ENCODE data around the gene SUPT20HL1. TPM values are rescaled to one million over a fixed set of nuclear protein-coding genes. Genes with fewer than 3 reads are reported as not detected.
A peak's percentile ranks its signal among the peaks of the same experiment; 100 is the strongest.
"Not testable (repeated sequence)": the region's sequence is repeated elsewhere in the genome, so short reads cannot be mapped to it uniquely, and the experiment has no call there.

The SUPT20HL1 gene
- total RNA-seq (2021) (not detected in 3 replicates), Bru-seq, nascent RNA (not detected)
- long read RNA-seq, experiment 1, result 0 reads
- long read RNA-seq, experiment 2, result 0 reads
- long read RNA-seq, experiment 3, result 0 reads

- DNase-seq (ENCODE audit: low spot score) (no peak), ATAC-seq (no peak)
- Mint-ChIP-seq H3K9me3 (no peaks in the 10 kb centered on the region), H3K4me3 (no peak within 1 kb of the TSS), H3K36me3 (no peaks in the 10 kb centered on the region), H3K4me1 (peaks cover 9% of the 10 kb centered on the region), H3K27me3 (ENCODE audit: low read depth) (no peaks in the 10 kb centered on the region), H3K27ac (no peak within 1 kb of the TSS)
- CTCF ChIA-PET, result no interaction called here
- POLR2A ChIA-PET, result no interaction called here
- TF ChIP-seq SP1 (CRISPR knock-in tag; conservative IDR thresholded peaks at IDR 0.05) (no peak), ZNF671 (CRISPR knock-in tag; IDR thresholded peaks at IDR 0.05) (no peak), MLX (CRISPR knock-in tag; IDR thresholded peaks at IDR 0.05) (no peak), NR3C1 (CRISPR knock-in tag; conservative IDR thresholded peaks at IDR 0.05; ENCODE audit: low read depth) (no peak), IRF2 (CRISPR knock-in tag; IDR thresholded peaks at IDR 0.05; ENCODE audit: borderline replicate concordance, low read depth) (no peak), MAX (CRISPR knock-in tag; IDR thresholded peaks at IDR 0.05) (no peak), CBFB (CRISPR knock-in tag; IDR thresholded peaks at IDR 0.05; ENCODE audit: low read depth) (no peak), TEAD1 (CRISPR knock-in tag; IDR thresholded peaks at IDR 0.05) (no peak), FOXK1 (CRISPR knock-in tag; IDR thresholded peaks at IDR 0.05) (no peak), ZNF281 (CRISPR knock-in tag; IDR thresholded peaks at IDR 0.05) (no peak)
- TF ChIP-seq, protein P1, sequence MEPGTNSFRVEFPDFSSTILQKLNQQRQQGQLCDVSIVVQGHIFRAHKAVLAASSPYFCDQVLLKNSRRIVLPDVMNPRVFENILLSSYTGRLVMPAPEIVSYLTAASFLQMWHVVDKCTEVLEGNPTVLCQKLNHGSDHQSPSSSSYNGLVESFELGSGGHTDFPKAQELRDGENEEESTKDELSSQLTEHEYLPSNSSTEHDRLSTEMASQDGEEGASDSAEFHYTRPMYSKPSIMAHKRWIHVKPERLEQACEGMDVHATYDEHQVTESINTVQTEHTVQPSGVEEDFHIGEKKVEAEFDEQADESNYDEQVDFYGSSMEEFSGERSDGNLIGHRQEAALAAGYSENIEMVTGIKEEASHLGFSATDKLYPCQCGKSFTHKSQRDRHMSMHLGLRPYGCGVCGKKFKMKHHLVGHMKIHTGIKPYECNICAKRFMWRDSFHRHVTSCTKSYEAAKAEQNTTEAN (CRISPR knock-in tag; IDR thresholded peaks at IDR 0.05), result no peak
Measured at GRCh38 chrX:24360272-24360671, at the start of gene SUPT20HL1. SUPT20HL1 (plus strand) TSS chrX:24360639; CDS start chrX:24362761, 2,122 bp downstream.

DNA sequence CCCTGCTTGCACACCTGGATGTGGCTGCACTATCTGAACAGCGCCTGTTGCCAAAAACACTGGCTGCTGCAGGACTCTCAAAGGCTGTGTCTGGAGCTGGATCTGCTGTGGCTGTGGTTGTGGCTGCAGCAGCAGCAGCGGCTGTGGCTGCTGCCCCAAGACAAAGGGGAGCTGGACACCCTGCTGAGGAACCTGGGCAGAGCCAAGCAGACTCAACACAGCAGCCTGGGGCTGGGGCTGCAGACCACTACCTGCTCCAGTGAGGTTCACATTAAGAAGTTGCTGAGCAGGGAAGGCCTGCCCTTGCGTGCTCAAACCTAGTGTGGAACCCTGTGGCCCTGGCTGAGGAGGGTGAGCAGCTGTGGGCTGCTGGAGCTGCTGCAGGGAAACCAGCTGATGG is 49.5 kb upstream of the SUPT20HL1 start:
- Mint-ChIP-seq H3K4me1 (peaks cover 21% of the 10 kb centered on the region), H3K27ac (0 out of 2 replicates have a peak overlapping the region, but pooled peaks have one; percentile 27)
- H3K9me3 Mint-ChIP-seq; H3K36me3 Mint-ChIP-seq; H3K27me3 Mint-ChIP-seq (ENCODE audit: low read depth); POLR2A ChIA-PET; H3K4me3 Mint-ChIP-seq: not testable (repeated sequence)
- DNase-seq (ENCODE audit: low spot score) (peak; percentile 21), ATAC-seq (peak; percentile 69)
- CTCF ChIA-PET, result interaction anchor here (0.5 to 1.2 kb wide), 3 partner anchors 16 to 223 kb away, joined by 3 to 4 read pairs (median 4); no protein-coding TSS in a partner anchor
- TF ChIP-seq ZNF423 (CRISPR knock-in tag; IDR thresholded peaks at IDR 0.05), result peak; percentile 22; the same call in 1 of the 2 replicates

GRCh38 chrX:24311507-24312248 is 48.8 kb upstream of the SUPT20HL1 start:
- ATAC-seq, result peak; percentile 73
- ChIA-PET CTCF (interaction anchor here (0.5 to 1.4 kb wide), 4 partner anchors 16 to 224 kb away, joined by 3 to 7 read pairs (median 4); no protein-coding TSS in a partner anchor), POLR2A (interaction anchor here (0.7 kb wide), 1 partner anchor 19 kb away, joined by 3 read pairs; no protein-coding TSS in a partner anchor)
- H3K27ac Mint-ChIP-seq; H3K4me3 Mint-ChIP-seq; H3K27me3 Mint-ChIP-seq (ENCODE audit: low read depth); H3K9me3 Mint-ChIP-seq; H3K36me3 Mint-ChIP-seq: not testable (repeated sequence)
- DNase-seq (ENCODE audit: low spot score), result peak; percentile 25
- H3K4me1 Mint-ChIP-seq, result peaks cover 21% of the 10 kb centered on the region

- not testable (repeated sequence) for H3K27me3 Mint-ChIP-seq (ENCODE audit: low read depth); H3K36me3 Mint-ChIP-seq; H3K4me3 Mint-ChIP-seq; H3K9me3 Mint-ChIP-seq; ATAC-seq; DNase-seq (ENCODE audit: low spot score); H3K27ac Mint-ChIP-seq
- peaks cover 21% of the 10 kb centered on the region for H3K4me1 Mint-ChIP-seq
- POLR2A ChIA-PET, result interaction anchor here (0.7 kb wide), 1 partner anchor 19 kb away, joined by 3 read pairs; no protein-coding TSS in a partner anchor
- CTCF ChIA-PET, result interaction anchor here (1.4 kb wide), 1 partner anchor 17 kb away, joined by 7 read pairs; no protein-coding TSS in a partner anchor
Measured at GRCh38 chrX:24312249-24312607, 48.2 kb upstream of the SUPT20HL1 start.
